Renal cortical epithelial cell (primary cell): ENCODE results near the gene C11orf52. TPM values are rescaled to one million over a fixed set of nuclear protein-coding genes. Genes with fewer than 3 reads are reported as not detected.
"Not testable (repeated sequence)": the region's sequence is repeated elsewhere in the genome, so short reads cannot be mapped to it uniquely, and the experiment has no call there.

ENCODE experiments used
- DNase-seq: peaks from one replicate; pipeline ENCODE4 v3.0.0-alpha.2; 2011; ENCODE audit warnings: low read depth
- total RNA-seq: library from RNA; depleted of rRNA; stranded (reverse); fragments of >200 nt; gene quantifications from 2 replicates; pipeline ENCODE4 v1.2.3, GENCODE V29; 2014

C11orf52 gene
- total RNA-seq, 1 donor from 2014 or later, result 15.3 TPM

DNA sequence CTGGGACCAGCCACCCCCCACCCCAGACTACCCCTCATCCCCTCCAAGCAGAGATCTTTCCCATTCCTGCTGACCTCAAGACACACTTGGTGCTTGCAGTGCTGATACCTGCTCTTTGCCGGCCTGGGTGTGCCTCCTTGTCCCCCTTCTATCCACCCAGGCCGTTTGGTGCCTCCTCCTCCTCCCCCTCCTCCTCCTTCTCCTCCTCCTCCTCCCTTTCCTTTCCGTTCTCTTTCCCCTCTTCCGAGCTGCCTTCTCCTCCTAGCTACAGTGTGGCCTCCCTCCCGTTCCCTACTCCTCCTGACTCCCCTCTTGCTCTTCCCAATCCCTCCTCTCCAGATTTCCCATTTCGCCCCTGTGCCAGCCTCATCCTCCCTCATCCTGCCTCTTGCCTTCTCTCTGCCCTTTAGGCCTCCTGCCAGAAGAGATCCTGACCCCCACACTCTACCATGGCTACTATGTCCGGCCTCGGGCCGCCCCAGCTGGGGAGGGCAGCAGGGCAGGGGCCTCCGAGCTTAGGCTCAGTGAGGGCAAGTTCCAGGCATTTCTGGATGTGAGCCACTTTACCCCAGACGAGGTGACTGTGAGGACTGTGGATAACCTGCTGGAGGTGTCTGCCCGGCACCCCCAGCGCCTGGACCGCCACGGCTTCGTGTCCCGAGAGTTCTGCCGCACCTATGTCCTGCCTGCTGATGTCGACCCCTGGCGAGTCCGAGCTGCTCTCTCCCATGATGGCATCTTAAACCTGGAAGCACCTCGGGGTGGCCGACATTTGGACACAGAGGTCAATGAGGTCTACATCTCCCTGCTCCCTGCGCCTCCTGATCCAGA is 5.5 kb upstream of the C11orf52 start:
- no peak for DNase-seq

DNA sequence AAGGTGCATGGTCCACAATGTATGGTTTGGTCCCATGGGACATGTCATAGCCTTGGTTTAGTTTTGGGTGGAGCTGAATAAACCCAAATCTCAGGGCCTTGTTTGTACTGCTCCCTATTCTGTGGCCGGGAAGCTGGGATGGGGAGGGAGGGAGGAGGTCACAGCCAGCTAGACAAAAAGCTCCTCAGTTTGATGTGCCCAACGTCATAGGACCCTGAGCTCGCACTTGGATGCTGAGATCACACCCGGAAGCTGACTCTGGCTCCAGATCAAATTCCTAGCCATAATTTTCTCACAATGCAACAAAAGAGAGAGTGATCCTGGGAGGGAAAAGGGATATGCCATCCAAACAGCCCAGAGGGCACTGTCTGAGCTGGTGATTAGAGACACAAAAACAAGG is 4.7 kb upstream of the C11orf52 start:
- DNase-seq, result peak; percentile 52

DNA sequence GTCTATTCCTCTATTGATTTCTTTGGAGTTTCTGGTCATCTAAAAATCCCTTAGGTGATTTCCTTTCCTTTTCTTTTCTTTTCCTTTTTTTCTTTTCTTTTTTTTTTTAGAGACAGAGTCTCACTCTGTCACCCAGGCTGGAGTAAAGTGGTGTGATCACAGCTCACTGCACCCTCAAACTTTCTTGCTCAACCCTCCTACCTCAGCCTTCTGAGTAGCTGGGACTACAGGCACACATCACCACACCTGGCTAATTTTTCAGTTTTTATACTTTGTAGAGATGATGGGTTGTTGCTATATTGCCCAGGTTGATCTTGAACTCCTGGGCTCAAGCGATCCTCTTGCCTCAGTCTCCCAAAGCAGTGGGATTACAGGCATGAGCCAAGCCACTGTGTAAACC is 1.9 kb upstream of the C11orf52 start:
- DNase-seq, result no peak

DNA sequence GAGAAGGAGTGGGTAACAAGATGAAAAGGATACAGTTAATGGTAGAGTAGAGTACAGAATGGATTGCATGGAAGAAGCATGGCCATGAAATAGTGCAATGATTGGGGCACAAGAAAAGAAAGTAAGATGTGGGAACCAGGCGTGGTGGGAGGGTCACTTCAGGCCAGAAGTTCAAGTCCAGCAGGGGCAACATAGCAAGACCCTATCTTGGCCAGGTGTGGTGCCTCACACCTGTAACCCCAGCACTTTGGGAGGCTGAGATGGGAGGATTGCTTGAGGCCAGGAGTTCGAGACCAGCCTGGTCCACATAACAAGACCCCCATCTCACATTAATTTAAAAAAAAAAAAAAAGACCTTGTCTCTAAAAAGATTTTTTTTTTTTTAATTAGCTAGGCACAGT is 1.4 kb upstream of the C11orf52 start:
- DNase-seq, result no peak

DNA sequence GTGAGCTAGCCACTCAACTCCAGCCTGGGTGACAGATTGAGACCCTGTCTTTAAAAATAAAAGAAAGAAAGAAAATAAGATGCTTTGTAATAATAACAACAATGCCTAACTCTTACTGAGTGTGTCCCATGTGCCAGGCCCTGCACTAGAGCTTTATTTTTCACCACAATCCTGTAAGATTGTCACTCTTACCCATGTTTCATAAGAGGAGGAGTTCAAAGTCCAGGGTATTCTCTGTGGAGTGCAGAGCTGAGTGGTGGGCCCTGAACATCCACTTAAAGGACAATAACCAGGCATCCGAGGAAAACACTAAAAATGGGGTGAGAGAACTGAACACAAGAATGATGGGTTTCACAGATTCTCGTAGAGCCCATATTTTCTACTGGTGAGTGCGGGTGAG is 925 bp upstream of the C11orf52 start:
- no peak for DNase-seq

DNA sequence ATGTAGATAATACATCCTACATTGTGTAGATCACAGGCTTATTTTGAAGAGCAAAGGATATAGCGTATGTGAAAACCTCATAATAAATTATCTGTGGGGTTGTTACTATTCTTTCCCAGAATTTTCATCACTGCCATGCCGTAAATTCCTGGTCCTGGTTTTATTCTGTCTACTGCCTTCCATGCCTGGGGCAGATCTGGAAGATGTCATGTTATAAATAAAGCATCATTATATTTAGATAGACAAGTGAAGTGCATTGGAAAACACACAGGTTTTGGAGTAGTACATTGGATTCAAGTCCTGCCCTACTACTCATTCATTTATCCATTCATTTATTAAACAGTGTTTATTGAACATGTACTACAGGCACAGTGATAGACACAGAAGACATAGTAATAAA is 2.2 kb downstream of the C11orf52 start:
- DNase-seq, result no peak

DNA sequence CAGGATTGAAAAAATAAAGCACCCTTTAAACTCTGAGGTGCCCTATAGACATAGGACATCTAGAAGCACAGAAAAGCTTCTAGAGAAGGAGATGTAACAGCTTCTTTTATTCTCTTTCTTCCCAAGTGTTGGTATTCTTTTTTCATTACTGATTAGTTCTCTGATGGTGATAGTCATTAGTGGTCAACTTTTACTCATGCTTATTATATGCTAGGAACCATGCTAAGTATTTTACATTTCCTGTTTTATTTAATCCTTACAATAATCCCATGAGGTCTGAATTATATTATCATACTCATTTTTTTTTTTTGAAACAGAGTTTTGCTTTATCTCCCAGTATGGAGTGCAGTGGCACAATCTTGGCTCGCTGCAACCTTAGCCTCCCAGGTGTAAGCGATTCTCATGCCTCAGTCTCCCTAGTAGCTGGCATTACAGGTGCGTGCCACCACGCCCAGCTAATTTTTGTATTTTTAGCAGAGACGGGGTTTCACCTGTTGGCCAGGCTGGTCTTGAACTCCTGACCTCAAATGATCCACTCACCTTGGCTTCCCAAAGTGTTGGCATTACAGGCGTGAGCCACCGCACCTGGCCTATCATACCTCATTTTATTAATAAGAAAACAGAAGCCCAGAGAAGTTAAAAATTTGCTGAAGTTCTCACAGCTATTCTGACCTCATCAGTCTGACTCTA is 3.0 kb downstream of the C11orf52 start:
- no peak for DNase-seq

DNA sequence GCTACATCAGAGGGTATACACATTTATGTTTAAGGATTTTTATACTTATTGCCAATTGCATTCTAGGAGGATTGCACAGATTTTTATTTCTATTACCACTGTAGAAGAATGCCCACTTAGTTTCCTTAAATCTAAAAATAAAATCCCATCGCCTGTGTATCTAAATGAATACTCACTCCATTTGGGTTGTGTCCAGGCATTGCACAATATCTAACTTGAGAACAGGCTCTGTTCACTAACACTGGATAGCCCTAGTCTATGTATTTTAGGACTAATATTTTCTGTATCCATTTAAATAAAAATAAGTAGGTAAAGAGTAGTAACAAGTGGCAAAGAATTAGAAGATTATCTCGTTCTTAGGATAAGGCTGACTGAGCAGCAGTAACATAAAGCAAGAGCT is 4.1 kb downstream of the C11orf52 start:
- peak; percentile 86 for DNase-seq

DNA sequence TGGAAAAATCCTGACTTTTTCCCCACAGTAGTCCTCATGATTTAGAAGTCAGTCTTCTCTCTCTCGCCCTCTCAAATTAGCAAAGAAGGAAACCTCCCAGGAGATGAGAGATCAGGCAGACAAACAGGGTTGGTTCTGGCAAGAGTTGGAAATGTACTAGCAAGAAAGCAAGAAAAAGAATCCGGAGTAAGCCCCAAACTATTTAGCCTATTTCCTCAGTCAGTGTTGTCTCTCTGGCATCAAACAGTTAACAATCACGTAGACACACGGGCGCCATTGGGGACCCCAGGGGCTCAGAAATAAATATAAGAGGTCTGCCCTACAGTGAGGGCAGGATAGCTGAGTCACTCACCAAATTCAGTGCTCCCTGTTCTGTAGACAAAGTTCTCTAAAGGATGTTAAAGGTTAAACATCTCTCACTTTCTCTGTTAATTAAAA is 4.7 kb downstream of the C11orf52 start:
- DNase-seq, result peak; percentile 59

DNA sequence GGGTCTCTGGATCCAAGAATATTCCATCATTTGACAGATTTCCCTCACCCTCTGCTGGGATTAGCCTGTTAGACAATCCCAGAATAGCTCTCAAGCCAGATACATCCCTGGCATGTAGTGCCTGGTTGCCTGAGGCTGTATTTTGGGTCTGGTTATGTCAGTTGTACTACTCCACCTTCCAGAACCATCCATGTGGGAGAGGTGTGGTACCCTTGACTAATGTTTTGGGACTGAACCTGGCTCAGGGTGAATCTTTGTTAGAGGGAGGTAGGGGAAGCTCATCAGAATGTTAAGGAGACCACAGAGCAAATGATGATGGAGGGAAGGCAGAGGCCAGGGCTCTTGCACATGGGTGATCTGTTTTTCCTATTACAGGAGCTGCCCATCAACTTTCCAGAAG is 5.2 kb downstream of the C11orf52 start:
- DNase-seq, result no peak

DNA sequence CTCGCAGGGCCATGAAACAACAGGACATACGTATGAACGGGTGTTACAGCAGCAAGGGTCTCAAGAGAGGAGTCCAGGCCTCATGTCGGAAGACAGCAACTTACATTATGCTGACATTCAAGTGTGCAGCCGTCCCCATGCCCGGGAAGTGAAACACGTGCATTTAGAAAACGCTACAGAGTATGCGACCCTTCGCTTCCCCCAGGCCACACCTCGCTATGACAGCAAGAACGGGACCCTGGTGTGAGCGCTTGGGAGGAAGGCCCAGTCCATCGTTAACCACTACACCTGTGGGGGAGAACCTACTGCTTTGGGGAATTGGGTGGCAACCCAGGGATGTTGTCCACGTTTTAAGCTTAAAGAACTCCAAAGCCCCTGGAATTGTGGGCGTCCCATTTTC is 7.2 kb downstream of the C11orf52 start:
- no peak for DNase-seq

DNA sequence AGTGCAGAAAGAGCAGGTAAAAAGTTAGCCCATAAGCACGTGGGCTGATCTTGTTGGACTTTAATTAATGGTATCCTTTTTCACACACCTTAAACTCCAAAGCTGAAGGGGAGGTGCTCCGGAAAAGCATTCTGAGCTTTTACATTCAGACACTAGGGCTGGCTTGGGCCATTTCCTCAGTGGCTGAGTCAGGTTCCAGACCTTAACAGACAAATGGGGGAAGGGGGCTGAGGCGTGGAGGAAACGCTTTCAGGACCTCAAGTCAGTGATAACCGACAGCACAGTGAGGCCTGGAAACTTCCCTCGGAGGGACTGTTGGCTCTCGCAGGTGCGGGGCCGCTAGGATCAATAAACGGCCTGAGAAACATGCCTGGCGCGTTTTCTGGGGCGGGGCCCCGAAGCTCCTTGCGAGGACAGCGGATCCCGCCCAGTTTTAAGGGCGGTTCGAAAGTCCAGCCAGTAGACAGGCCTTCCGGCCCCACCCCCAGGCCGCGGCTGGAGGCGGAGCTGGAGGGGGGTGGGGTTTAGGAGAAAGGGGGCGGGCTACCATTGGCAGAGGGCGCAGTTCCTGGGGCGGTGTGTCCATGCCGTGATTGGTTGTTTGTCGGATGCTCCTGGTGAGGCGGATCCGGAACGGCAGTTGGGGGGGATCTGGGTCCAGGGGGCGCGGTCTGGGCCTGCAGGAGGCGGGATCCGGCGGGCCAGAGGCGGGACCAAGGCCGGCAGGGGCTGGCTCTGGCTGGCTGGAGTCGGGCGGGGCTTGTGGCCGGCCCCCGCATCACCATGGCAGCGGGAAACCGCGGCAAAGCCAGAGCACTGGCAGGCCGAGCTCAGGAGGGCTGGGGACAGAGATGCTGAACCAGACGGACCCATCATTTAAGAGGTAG is 8.0 kb downstream of the C11orf52 start:
- DNase-seq, result peak; percentile 91

DNA sequence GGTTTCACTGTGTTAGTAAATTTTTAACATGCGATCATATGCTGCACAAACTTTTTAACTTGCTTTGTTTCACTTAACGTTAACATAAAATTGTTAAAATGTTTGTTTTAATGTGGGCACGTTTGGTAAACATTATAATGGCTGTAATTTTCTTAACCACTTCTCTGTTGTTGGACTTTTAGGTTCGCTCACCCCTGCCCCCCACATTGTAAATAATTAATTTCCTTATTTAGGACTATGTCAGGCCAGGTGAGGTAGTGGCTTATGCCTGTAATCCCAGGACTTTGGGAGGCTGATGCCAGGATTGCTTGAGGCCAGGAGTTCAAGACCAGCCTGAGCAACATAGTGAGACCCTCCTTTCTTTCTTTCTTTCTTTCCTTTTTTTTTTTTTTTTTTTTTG is 11.8 kb downstream of the C11orf52 start:
- no peak for DNase-seq

DNA sequence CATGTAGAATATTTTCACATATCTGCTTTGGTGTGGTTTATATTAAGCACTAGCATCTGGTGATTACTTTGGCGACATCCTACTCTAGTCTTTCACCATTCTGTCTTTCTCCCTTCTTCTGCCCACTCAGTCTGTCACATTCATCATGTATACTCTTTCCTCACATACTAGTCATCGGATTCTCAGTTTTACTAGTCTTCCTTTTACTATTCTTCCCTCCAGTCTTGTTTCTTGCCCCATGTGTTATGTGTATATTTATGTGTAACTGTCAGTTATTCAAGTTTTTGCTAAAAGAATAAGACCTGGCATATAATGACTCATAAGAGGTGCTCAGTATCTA is 13.9 kb downstream of the C11orf52 start:
- no peak for DNase-seq

DNA sequence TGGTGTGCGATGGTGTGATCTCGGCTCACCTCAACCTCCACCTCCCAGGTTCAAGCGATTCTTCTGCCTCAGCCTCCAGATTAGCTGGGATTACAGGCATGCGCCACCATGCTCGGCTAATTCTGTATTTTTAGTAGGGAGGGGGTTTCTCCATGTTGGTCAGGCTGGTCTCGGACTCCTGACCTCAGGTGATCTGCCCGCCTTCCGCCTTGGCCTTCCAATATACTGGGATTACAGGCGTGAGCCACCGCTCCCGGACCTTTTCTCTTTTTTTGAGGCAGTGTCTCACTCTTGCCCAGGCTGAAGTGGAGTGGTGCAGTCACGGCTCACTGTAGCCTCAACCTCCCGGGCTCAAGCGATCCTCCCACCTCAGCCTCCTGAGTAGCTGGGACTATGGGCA is 14.5 kb downstream of the C11orf52 start:
- DNase-seq, result not testable (repeated sequence)

DNA sequence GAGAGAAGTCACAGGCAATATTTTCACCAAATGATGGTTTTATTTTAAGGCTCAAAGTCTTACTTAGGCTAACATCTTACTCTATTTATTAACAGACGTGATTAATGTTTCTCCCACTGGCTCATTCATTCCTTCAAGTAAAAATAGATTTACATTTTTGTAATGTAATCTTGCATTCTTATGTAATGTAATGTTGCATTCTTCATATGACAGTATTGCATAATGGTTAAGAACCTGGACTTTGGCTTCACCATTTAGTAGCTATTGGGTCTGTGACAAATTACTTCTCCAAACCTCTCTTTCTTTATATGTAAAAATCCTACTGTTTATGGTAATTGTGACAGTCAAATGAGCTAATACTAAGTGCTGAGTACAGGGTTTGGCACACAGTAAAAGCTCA is 15.2 kb downstream of the C11orf52 start:
- DNase-seq, result no peak

DNA sequence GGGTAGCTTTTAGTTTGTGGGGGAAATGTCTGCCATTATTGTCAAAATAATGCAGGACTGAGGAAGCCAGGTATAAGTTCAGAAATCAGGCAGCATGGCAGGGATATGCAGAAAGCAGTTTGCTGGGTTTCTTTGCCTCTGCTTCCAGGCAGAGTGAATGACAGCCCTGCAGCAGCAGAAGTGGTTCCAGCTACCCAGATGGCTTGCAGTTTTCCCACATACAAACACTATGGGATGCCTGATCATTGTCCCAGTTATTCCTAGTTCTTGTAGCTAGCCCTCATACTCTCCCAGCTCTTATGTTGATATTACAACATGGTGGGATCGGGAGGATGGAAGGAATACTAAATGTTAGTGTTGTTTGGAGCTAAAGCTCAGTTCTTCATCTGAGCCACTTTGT is 15.6 kb downstream of the C11orf52 start:
- DNase-seq, result no peak

DNA sequence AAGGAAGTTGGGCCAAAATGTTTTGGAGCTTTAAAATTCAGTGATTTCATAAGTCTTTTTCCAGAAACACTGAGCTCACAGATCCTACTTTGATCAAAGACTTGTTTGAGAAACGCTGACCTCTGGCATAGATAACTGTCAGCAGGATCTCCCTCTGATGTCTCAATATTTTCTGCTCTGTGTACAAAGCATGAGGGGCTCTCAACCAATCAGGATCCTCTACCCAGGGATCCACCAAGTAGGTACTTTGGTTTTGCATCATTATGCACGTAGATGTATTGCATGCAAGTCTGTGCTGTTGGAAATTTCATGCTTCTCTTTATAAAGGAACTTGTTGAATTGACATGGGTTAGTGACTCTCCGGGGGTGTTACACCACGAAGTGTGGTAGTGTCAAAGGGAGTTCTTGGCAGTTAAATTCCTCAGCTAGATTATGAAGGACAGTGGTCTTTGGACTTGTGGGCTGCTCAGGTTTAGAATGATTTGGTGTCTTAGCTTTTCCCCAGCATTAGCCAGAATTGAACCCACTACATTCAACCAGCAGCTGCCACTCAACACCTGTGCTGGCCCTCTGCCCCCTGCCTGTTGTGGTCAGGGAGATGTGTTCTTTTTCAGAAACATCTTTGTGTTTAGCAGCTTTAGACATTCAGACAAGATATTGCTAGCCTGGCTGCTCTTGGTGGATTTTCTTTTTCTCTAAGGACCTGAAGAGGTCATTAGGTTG is 16.8 kb downstream of the C11orf52 start:
- peak; percentile 74 for DNase-seq

DNA sequence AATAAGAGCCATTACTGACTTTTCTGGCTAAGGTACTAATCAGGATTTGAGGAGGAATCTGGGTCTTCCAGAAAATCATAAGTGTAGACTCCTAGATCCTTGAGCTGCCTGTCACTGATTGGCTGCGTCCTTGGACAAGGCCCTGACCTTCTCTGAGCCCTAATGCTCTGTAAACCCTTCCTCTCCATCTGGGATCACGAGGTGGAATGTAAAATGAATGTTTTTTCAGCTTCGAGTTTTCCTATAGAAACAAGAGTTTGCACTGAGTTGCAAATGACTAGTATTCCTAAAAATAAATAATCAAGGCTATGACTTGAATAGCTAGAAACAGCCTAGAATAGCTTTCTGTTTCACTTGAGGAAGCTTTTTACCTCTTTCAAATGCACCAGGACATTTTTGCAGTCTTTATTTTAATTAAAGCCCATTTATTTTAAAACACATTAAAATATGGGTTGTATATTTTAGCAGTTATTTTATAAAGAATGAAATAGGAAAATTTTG is 17.4 kb downstream of the C11orf52 start:
- no peak for DNase-seq

DNA sequence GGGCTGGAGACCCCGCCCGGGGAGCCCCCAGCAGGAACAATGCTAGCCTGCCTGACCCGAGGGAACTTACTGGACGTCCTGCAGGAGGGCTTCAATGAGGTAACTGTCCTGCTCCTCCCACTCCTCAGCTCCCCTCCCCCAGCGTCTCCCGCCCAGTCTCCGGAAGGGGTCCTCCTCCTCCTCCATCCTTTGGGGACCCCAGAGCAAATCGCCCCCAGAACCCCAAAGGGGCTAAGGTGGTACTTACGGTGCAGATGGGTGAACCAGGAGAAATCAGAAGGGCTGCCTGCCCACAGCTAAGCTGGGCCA is 18.7 kb downstream of the C11orf52 start:
- DNase-seq, result no peak

DNA sequence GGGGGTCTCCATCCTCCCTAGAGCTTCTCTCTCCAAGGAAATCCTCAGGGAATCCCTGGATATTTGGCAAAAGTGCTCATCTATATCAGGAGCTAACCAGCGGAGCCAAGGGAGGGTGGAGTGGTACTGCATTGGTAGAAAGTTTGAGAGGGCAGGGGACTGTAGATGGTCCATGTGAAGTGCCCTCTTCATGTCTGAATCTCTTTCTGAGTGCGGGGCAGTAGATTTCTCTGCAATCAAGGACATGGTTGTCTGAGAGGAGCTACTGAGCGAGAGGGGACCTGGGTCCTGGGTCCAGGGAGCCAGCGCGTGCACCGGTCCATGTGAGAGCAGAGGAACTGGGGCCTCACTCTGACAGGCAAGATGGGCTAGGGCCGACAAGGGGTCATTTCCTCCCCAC is 19.1 kb downstream of the C11orf52 start:
- DNase-seq, result no peak

DNA sequence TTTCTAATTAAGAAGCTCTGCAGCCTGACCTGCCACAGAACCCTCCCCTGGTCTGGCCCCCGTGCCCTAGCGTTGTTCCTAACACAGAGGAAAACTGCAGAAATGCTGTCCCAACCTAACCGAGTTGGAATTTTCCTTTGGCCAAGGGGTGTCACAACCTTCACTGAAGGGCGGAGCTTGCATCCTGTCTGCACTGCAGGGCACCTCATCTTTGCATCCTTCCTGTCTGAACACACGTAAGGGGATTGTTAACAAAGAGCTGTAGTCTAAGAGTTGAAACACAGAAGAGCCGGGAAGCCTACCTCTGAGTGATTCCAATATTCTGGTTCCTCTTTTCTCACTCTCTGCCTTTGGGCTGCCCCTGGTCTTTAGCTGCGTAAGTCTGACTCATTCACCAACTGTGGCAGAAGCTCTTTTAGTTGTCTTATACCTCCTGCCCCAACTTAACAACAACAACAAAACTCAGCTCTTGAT is 20.0 kb downstream of the C11orf52 start:
- no peak for DNase-seq
